Large intestine (tissue), 3 donors: ENCODE results near the gene TTC21A. TPM values are rescaled to one million over a fixed set of nuclear protein-coding genes. Genes with fewer than 3 reads are reported as not detected.

Source experiments
- DNase-seq, 2 donors: peaks; one replicate each; pipeline versions ENCODE4 v3.0.0 to v3.0.0-alpha.2; 2013
- H3K27ac ChIP-seq: one replicate; pipeline ENCODE4 v1.5.1; 2013; ENCODE audit warnings: low read length
- H3K27me3 ChIP-seq: 2 replicates; pipeline ENCODE4 v1.6.1; 2013; ENCODE audit warnings: low read length; ENCODE audit not compliant: control insufficient read depth, insufficient read depth
- H3K36me3 ChIP-seq: 2 replicates; pipeline ENCODE4 v1.6.1; 2013; ENCODE audit warnings: low read length; ENCODE audit not compliant: control insufficient read depth, insufficient read depth
- H3K4me1 ChIP-seq: one replicate; pipeline ENCODE4 v1.6.1; 2013; ENCODE audit warnings: low read length; ENCODE audit not compliant: control insufficient read depth, insufficient read depth
- H3K4me3 ChIP-seq: one replicate; pipeline ENCODE4 v1.5.1; 2013; ENCODE audit warnings: low read length
- H3K9me3 ChIP-seq: one replicate; pipeline ENCODE4 v1.6.1; 2013; ENCODE audit warnings: mild to moderate bottlenecking, low read depth, low read length, moderate library complexity; ENCODE audit not compliant: control insufficient read depth
- WGBS: methylation state at CpG from one replicate; pipeline ENCODE4 v1.1.5; 2013; ENCODE audit warnings: low lambda C conversion rate; ENCODE audit not compliant: insufficient coverage; 5-methylcytosine and 5-hydroxymethylcytosine counted together
- polyA plus RNA-seq: library from polyadenylated mRNA; unstranded; fragments of 120-200 nt; gene quantifications from one replicate; pipeline ENCODE4 v1.2.1, GENCODE V29; 2013

The TTC21A gene
- polyA plus RNA-seq, 1 donor: 5.8 TPM

- peak; percentile 76 to 85 for DNase-seq
- Histone ChIP-seq H3K4me3 (peak overlapping the region; percentile 76), H3K36me3 (peaks cover 7% of the 10 kb centered on the region), H3K9me3 (no peaks in the 10 kb centered on the region), H3K27ac (peak overlapping the region; percentile 94), H3K27me3 (no peaks in the 10 kb centered on the region), H3K4me1 (peaks cover 82% of the 10 kb centered on the region)
- WGBS: 40% methylated on average over 1 of the region's 9 CpGs
Measured at GRCh38 chr3:39150803-39151631, 43.5 kb downstream of the TTC21A start.

GRCh38 chr3:39153977-39154279 is 46.4 kb downstream of the TTC21A start:
- Histone ChIP-seq H3K36me3 (no peaks in the 10 kb centered on the region), H3K9me3 (no peaks in the 10 kb centered on the region), H3K27ac (peak overlapping the region; percentile 78), H3K27me3 (no peaks in the 10 kb centered on the region), H3K4me3 (peak overlapping the region; percentile 41), H3K4me1 (peaks cover 58% of the 10 kb centered on the region)
- no peak for DNase-seq
- no CpG with 5 or more reads among the region's 9 CpGs for WGBS

GRCh38 chr3:39154280-39155021 is 47.0 kb downstream of the TTC21A start:
- Histone ChIP-seq H3K27ac (peak overlapping the region; percentile 78), H3K4me3 (peak overlapping the region; percentile 41), H3K27me3 (no peaks in the 10 kb centered on the region), H3K4me1 (peaks cover 54% of the 10 kb centered on the region), H3K36me3 (no peaks in the 10 kb centered on the region), H3K9me3 (no peaks in the 10 kb centered on the region)
- DNase-seq: peak; percentile 43 to 64
- WGBS: no CpG with 5 or more reads among the region's 18 CpGs

- Histone ChIP-seq H3K36me3 (no peaks in the 10 kb centered on the region), H3K4me1 (peaks cover 34% of the 10 kb centered on the region), H3K9me3 (no peaks in the 10 kb centered on the region), H3K27ac (no peak overlapping the region), H3K27me3 (no peaks in the 10 kb centered on the region), H3K4me3 (no peak overlapping the region)
- no peak for DNase-seq
- 95% methylated on average over 4 of the region's 4 CpGs for WGBS
Measured at GRCh38 chr3:39156421-39156820, 48.9 kb downstream of the TTC21A start.

- H3K27ac ChIP-seq: no peak overlapping the region
- H3K36me3 ChIP-seq: no peaks in the 10 kb centered on the region
- no peaks in the 10 kb centered on the region for H3K27me3 ChIP-seq
- 93% methylated on average over 5 of the region's 7 CpGs for WGBS
- no peaks in the 10 kb centered on the region for H3K9me3 ChIP-seq
- no peak for DNase-seq
- H3K4me3 ChIP-seq: no peak overlapping the region
- H3K4me1 ChIP-seq: peaks cover 28% of the 10 kb centered on the region
Measured at GRCh38 chr3:39157359-39157758, 49.9 kb downstream of the TTC21A start.

- DNase-seq: peak in 1 of 2 donors; percentile 12
Measured at GRCh38 chr3:39158148-39158715, 50.8 kb downstream of the TTC21A start.

GRCh38 chr3:39164414-39164813 is 56.9 kb downstream of the TTC21A start:
- Histone ChIP-seq H3K9me3 (peaks cover 4% of the 10 kb centered on the region), H3K36me3 (no peaks in the 10 kb centered on the region), H3K27ac (no peak overlapping the region), H3K4me1 (no peaks in the 10 kb centered on the region), H3K4me3 (no peak overlapping the region), H3K27me3 (no peaks in the 10 kb centered on the region)
- WGBS: no CpG with 5 or more reads among the region's 3 CpGs
- DNase-seq: no peak

More at GRCh38 chr3:39158148-39158715, 50.8 kb downstream of the TTC21A start:
- Histone ChIP-seq H3K9me3 (peaks cover 2% of the 10 kb centered on the region), H3K4me3 (no peak overlapping the region), H3K27ac (no peak overlapping the region), H3K36me3 (no peaks in the 10 kb centered on the region), H3K27me3 (no peaks in the 10 kb centered on the region), H3K4me1 (peaks cover 28% of the 10 kb centered on the region)
- WGBS: no CpG with 5 or more reads among the region's 5 CpGs

- H3K4me1 ChIP-seq: no peaks in the 10 kb centered on the region
- H3K27ac ChIP-seq: no peak overlapping the region
- H3K4me3 ChIP-seq: no peak overlapping the region
- no CpG with 5 or more reads among the region's 1 CpG for WGBS
- no peaks in the 10 kb centered on the region for H3K36me3 ChIP-seq
- peaks cover 4% of the 10 kb centered on the region for H3K9me3 ChIP-seq
- DNase-seq: no peak
- no peaks in the 10 kb centered on the region for H3K27me3 ChIP-seq
Measured at GRCh38 chr3:39165518-39165917, 58.0 kb downstream of the TTC21A start.

GRCh38 chr3:39166134-39166710 is 58.7 kb downstream of the TTC21A start:
- no peaks in the 10 kb centered on the region for H3K4me1 ChIP-seq
- no peak overlapping the region for H3K27ac ChIP-seq
- WGBS: no CpG with 5 or more reads among the region's 3 CpGs
- peaks cover 4% of the 10 kb centered on the region for H3K9me3 ChIP-seq
- H3K4me3 ChIP-seq: no peak overlapping the region
- no peaks in the 10 kb centered on the region for H3K27me3 ChIP-seq
- peak in 1 of 2 donors; percentile 11 for DNase-seq
- no peaks in the 10 kb centered on the region for H3K36me3 ChIP-seq

GRCh38 chr3:39166932-39167532 is 59.6 kb downstream of the TTC21A start:
- no peak overlapping the region for H3K4me3 ChIP-seq
- H3K36me3 ChIP-seq: no peaks in the 10 kb centered on the region
- no peaks in the 10 kb centered on the region for H3K4me1 ChIP-seq
- H3K27ac ChIP-seq: no peak overlapping the region
- no peak for DNase-seq
- peaks cover 4% of the 10 kb centered on the region for H3K9me3 ChIP-seq
- WGBS: 100% methylated on average over 1 of the region's 1 CpG
- H3K27me3 ChIP-seq: no peaks in the 10 kb centered on the region
